COR-L47 (cell line): ENCODE results near the gene IMMP2L.
"Not testable (repeated sequence)": the region's sequence is repeated elsewhere in the genome, so short reads cannot be mapped to it uniquely, and the experiment has no call there.

Source experiments
- DNase-seq: peaks from one replicate; lab custom pipeline; 2025; lab: John Stamatoyannopoulos, UW

IMMP2L gene

GRCh38 chr7:111262293-111263116 lies 299.8 kb downstream of the IMMP2L start:
- DNase-seq: no peak

- no peak for DNase-seq
Measured at GRCh38 chr7:111261496-111261895, 300.8 kb downstream of the IMMP2L start.

- DNase-seq: no peak
Measured at GRCh38 chr7:111259991-111260390, 302.3 kb downstream of the IMMP2L start.

GRCh38 chr7:111256391-111256790 lies 305.9 kb downstream of the IMMP2L start:
- DNase-seq: no peak

- DNase-seq: no peak
Measured at GRCh38 chr7:111255576-111255975, 306.7 kb downstream of the IMMP2L start.

- not testable (repeated sequence) for DNase-seq
Measured at GRCh38 chr7:111251365-111251764, 310.9 kb downstream of the IMMP2L start.

GRCh38 chr7:111249807-111250206 lies 312.5 kb downstream of the IMMP2L start:
- not testable (repeated sequence) for DNase-seq

- DNase-seq: no peak
Measured at GRCh38 chr7:111242141-111242755, 320.0 kb downstream of the IMMP2L start.

- no peak for DNase-seq
Measured at GRCh38 chr7:111240371-111240770, 321.9 kb downstream of the IMMP2L start.

- no peak for DNase-seq
Measured at GRCh38 chr7:111239437-111239836, 322.9 kb downstream of the IMMP2L start.

- no peak for DNase-seq
Measured at GRCh38 chr7:111238886-111239285, 323.4 kb downstream of the IMMP2L start.

- DNase-seq: no peak
Measured at GRCh38 chr7:111235709-111236108, 326.6 kb downstream of the IMMP2L start.

- no peak for DNase-seq
Measured at GRCh38 chr7:111232249-111233084, 329.8 kb downstream of the IMMP2L start.

GRCh38 chr7:111229916-111230315 lies 332.4 kb downstream of the IMMP2L start:
- no peak for DNase-seq

- no peak for DNase-seq
Measured at GRCh38 chr7:111229181-111229740, 333.0 kb downstream of the IMMP2L start.

GRCh38 chr7:111228437-111228836 lies 333.9 kb downstream of the IMMP2L start:
- no peak for DNase-seq

GRCh38 chr7:111226800-111227199 lies 335.5 kb downstream of the IMMP2L start:
- no peak for DNase-seq

- DNase-seq: no peak
Measured at GRCh38 chr7:111224354-111225231, 337.7 kb downstream of the IMMP2L start.

GRCh38 chr7:111223802-111224253 lies 338.5 kb downstream of the IMMP2L start:
- no peak for DNase-seq

GRCh38 chr7:111215550-111215949 lies 346.7 kb downstream of the IMMP2L start:
- no peak for DNase-seq

GRCh38 chr7:111212857-111213523 lies 349.3 kb downstream of the IMMP2L start:
- no peak for DNase-seq
